ENCODE data around the gene SPSB2.

SPSB2 gene

GRCh38 chr12:6852651-6853354 is 20.3 kb downstream of the SPSB2 start:
- DNase-seq (ENCODE audit: low spot score), result no peak
- TF ChIP-seq CTCF (IDR thresholded peaks at IDR 0.05; ENCODE audit: extremely low read depth, insufficient read depth, missing control alignments), result no peak
- in situ Hi-C loops (cut with MboI; ENCODE audit: low pct_unique_long_range_greater_than_20kb, low sequenced_read_pairs, unreplicated experiment), result no loop called here

- in situ Hi-C loops (cut with MboI; ENCODE audit: low pct_unique_long_range_greater_than_20kb, low sequenced_read_pairs, unreplicated experiment), result no loop called here
- peak; percentile 95 for DNase-seq (ENCODE audit: low spot score)
- TF ChIP-seq CTCF (IDR thresholded peaks at IDR 0.05; ENCODE audit: extremely low read depth, insufficient read depth, missing control alignments), result no peak
Measured at GRCh38 chr12:6851921-6852650, 21.0 kb downstream of the SPSB2 start, which contains the start of gene USP5. Gene USP5 (plus strand): TSS chr12:6852150. CDS start chr12:6852180, 30 bp downstream.

GRCh38 chr12:6851153-6851920 is 21.8 kb downstream of the SPSB2 start, which contains the start of gene CDCA3:
Gene CDCA3 (minus strand): TSS chr12:6851286. CDS start chr12:6850952, 334 bp downstream.
- TF ChIP-seq CTCF (IDR thresholded peaks at IDR 0.05; ENCODE audit: extremely low read depth, insufficient read depth, missing control alignments), result no peak
- in situ Hi-C loops (cut with MboI; ENCODE audit: low pct_unique_long_range_greater_than_20kb, low sequenced_read_pairs, unreplicated experiment), result no loop called here
- DNase-seq (ENCODE audit: low spot score), result peak; percentile 99

- TF ChIP-seq CTCF (IDR thresholded peaks at IDR 0.05; ENCODE audit: extremely low read depth, insufficient read depth, missing control alignments), result no peak
- in situ Hi-C loops (cut with MboI; ENCODE audit: low pct_unique_long_range_greater_than_20kb, low sequenced_read_pairs, unreplicated experiment), result no loop called here
- DNase-seq (ENCODE audit: low spot score), result no peak
Measured at GRCh38 chr12:6850796-6851152, 22.3 kb downstream of the SPSB2 start.

- no peak for TF ChIP-seq CTCF (IDR thresholded peaks at IDR 0.05; ENCODE audit: extremely low read depth, insufficient read depth, missing control alignments)
- in situ Hi-C loops (cut with MboI; ENCODE audit: low pct_unique_long_range_greater_than_20kb, low sequenced_read_pairs, unreplicated experiment), result no loop called here
- DNase-seq (ENCODE audit: low spot score), result no peak
Measured at GRCh38 chr12:6849976-6850560, 23.0 kb downstream of the SPSB2 start.

GRCh38 chr12:6849427-6849826 is 23.7 kb downstream of the SPSB2 start:
- in situ Hi-C loops (cut with MboI; ENCODE audit: low pct_unique_long_range_greater_than_20kb, low sequenced_read_pairs, unreplicated experiment), result no loop called here
- TF ChIP-seq CTCF (IDR thresholded peaks at IDR 0.05; ENCODE audit: extremely low read depth, insufficient read depth, missing control alignments), result no peak
- DNase-seq (ENCODE audit: low spot score), result no peak
